GM19395 (cell line): ENCODE measurements around the gene LTBP4.

Source experiments
- ATAC-seq: cut with Tn5 transposase; IDR thresholded peaks from one replicate; pipeline ENCODE4 v1.9.1; 2021; ENCODE audit warnings: mild to moderate bottlenecking, moderate library complexity; ENCODE audit not compliant: unreplicated experiment

The LTBP4 gene

GRCh38 chr19:40661616-40662015 lies 60.4 kb downstream of the LTBP4 start:
- no peak for ATAC-seq

GRCh38 chr19:40662925-40663694 lies 61.9 kb downstream of the LTBP4 start:
- no peak for ATAC-seq

GRCh38 chr19:40663695-40664692 lies 62.8 kb downstream of the LTBP4 start:
- ATAC-seq: no peak

GRCh38 chr19:40666803-40667438 lies 65.8 kb downstream of the LTBP4 start:
- no peak for ATAC-seq

GRCh38 chr19:40667602-40668001 lies 66.4 kb downstream of the LTBP4 start:
- no peak for ATAC-seq

GRCh38 chr19:40668991-40669614 lies 67.9 kb downstream of the LTBP4 start:
- ATAC-seq: no peak

- no peak for ATAC-seq
These were observed 70.2 kb downstream of the LTBP4 start for GRCh38 chr19:40671404-40671803.

GRCh38 chr19:40672038-40672437 lies 70.9 kb downstream of the LTBP4 start:
- ATAC-seq: no peak

GRCh38 chr19:40672573-40673299 lies 71.6 kb downstream of the LTBP4 start:
- ATAC-seq: no peak

- no peak for ATAC-seq
These were observed 72.2 kb downstream of the LTBP4 start for GRCh38 chr19:40673397-40673796.

GRCh38 chr19:40674291-40674690 lies 73.1 kb downstream of the LTBP4 start:
- ATAC-seq: no peak

GRCh38 chr19:40677156-40677555 lies 76.0 kb downstream of the LTBP4 start:
- ATAC-seq: no peak
